Type B pancreatic cell (in vitro differentiated cells): ENCODE data around the gene OR8B8. TPM values are rescaled to one million over a fixed set of nuclear protein-coding genes. Genes with fewer than 3 reads are reported as not detected.
"Not testable (repeated sequence)": the region's sequence is repeated elsewhere in the genome, so short reads cannot be mapped to it uniquely, and the experiment has no call there.

ENCODE experiments used
- DNase-seq: peaks from one replicate; pipeline ENCODE4 v3.0.0; 2021; ENCODE audit warnings: mixed read lengths; ENCODE audit not compliant: unreplicated experiment; ENCODE audit errors: extremely low spot score
- H3K27ac Mint-ChIP-seq: 2 replicates; pipeline ENCODE4 v1.8.0; 2021; ENCODE audit warnings: mild to moderate bottlenecking, mixed read lengths
- H3K27me3 Mint-ChIP-seq: 2 replicates; pipeline ENCODE4 v1.8.0; 2021; ENCODE audit warnings: mixed read lengths
- H3K36me3 Mint-ChIP-seq: 2 replicates; pipeline ENCODE4 v1.8.0; 2021; ENCODE audit warnings: mixed read lengths
- H3K4me1 Mint-ChIP-seq: one replicate; pipeline ENCODE4 v1.8.0; 2021; ENCODE audit warnings: mixed read lengths; ENCODE audit not compliant: unreplicated experiment
- H3K4me3 Mint-ChIP-seq: 2 replicates; pipeline ENCODE4 v1.8.0; 2021; ENCODE audit warnings: mild to moderate bottlenecking, mixed read lengths
- H3K9me3 Mint-ChIP-seq: 2 replicates; pipeline ENCODE4 v1.8.0; 2021; ENCODE audit warnings: mixed read lengths
- CTCF ChIP-seq: fragments of 200-600 bp; sonication (generic); conservative IDR thresholded peaks from 2 replicates; pipeline ENCODE4 v1.5.0; 2021; ENCODE audit warnings: antibody characterized with exemption, mild to moderate bottlenecking
- total RNA-seq: library from RNA; stranded (reverse); gene quantifications from 2 replicates; pipeline ENCODE4 v1.2.1, GENCODE V29; 2021; ENCODE audit warnings: low replicate concordance

Gene OR8B8
- total RNA-seq, 1 donor from 2014 or later = not detected

- no peaks in the 10 kb centered on the region for H3K36me3 Mint-ChIP-seq
- no peaks in the 10 kb centered on the region for H3K4me1 Mint-ChIP-seq
- no peak overlapping the region for H3K4me3 Mint-ChIP-seq
- no peak overlapping the region for H3K27ac Mint-ChIP-seq
- no peak for DNase-seq
- H3K9me3 Mint-ChIP-seq = no peaks in the 10 kb centered on the region
- TF ChIP-seq CTCF = peak; percentile 82
- H3K27me3 Mint-ChIP-seq = peaks cover 29% of the 10 kb centered on the region
Observed at GRCh38 chr11:124415356-124415923, 30.1 kb downstream of the OR8B8 start.

- no peak for DNase-seq
- no peak for TF ChIP-seq CTCF
- H3K27me3 Mint-ChIP-seq = peaks cover 57% of the 10 kb centered on the region
- H3K4me1 Mint-ChIP-seq = no peaks in the 10 kb centered on the region
- no peaks in the 10 kb centered on the region for H3K9me3 Mint-ChIP-seq
- H3K36me3 Mint-ChIP-seq = no peaks in the 10 kb centered on the region
- no peak overlapping the region for H3K4me3 Mint-ChIP-seq
- H3K27ac Mint-ChIP-seq = no peak overlapping the region
Observed at GRCh38 chr11:124409906-124410305, 35.6 kb downstream of the OR8B8 start.

- peaks cover 4% of the 10 kb centered on the region for H3K9me3 Mint-ChIP-seq
- H3K4me3 Mint-ChIP-seq = no peak overlapping the region
- TF ChIP-seq CTCF = no peak
Observed at GRCh38 chr11:124405581-124405980, 39.9 kb downstream of the OR8B8 start.

GRCh38 chr11:124403186-124403585 is 42.3 kb downstream of the OR8B8 start:
- DNase-seq = not testable (repeated sequence)

More at GRCh38 chr11:124405581-124405980, 39.9 kb downstream of the OR8B8 start:
- DNase-seq = no peak
- H3K4me1 Mint-ChIP-seq = peaks cover 3% of the 10 kb centered on the region
- H3K27me3 Mint-ChIP-seq = peaks cover 35% of the 10 kb centered on the region
- no peak overlapping the region for H3K27ac Mint-ChIP-seq
- no peaks in the 10 kb centered on the region for H3K36me3 Mint-ChIP-seq

GRCh38 chr11:124402326-124402922 is 43.1 kb downstream of the OR8B8 start:
- DNase-seq = no peak
- Mint-ChIP-seq H3K4me1 (peaks cover 3% of the 10 kb centered on the region), H3K4me3 (no peak overlapping the region), H3K36me3 (no peaks in the 10 kb centered on the region), H3K27ac (peak overlapping the region; percentile 50), H3K9me3 (peaks cover 4% of the 10 kb centered on the region), H3K27me3 (peaks cover 16% of the 10 kb centered on the region)
- TF ChIP-seq CTCF = peak; percentile 88

More at GRCh38 chr11:124403186-124403585, 42.3 kb downstream of the OR8B8 start:
- H3K9me3 Mint-ChIP-seq, H3K4me3 Mint-ChIP-seq, H3K36me3 Mint-ChIP-seq, H3K27ac Mint-ChIP-seq, H3K4me1 Mint-ChIP-seq: not testable (repeated sequence)
- peaks cover 17% of the 10 kb centered on the region for H3K27me3 Mint-ChIP-seq

- H3K27me3 Mint-ChIP-seq = peaks cover 2% of the 10 kb centered on the region
- H3K27ac Mint-ChIP-seq = no peak within 1 kb of the TSS
- no peak within 1 kb of the TSS for H3K4me3 Mint-ChIP-seq
- H3K36me3 Mint-ChIP-seq = no peaks in the 10 kb centered on the region
- H3K4me1 Mint-ChIP-seq = peaks cover 3% of the 10 kb centered on the region
- no peak for TF ChIP-seq CTCF
- DNase-seq = no peak
- peaks cover 4% of the 10 kb centered on the region for H3K9me3 Mint-ChIP-seq
Observed at GRCh38 chr11:124398924-124399323, 46.6 kb downstream of the OR8B8 start, which contains the start of gene OR8B3. OR8B3 (minus strand) TSS chr11:124399024; CDS start chr11:124397351, 1,673 bp downstream.

GRCh38 chr11:124396847-124397246 is 48.6 kb downstream of the OR8B8 start:
- DNase-seq, H3K27ac Mint-ChIP-seq, H3K36me3 Mint-ChIP-seq: not testable (repeated sequence)

More at GRCh38 chr11:124396847-124397246, 48.6 kb downstream of the OR8B8 start:
- H3K9me3 Mint-ChIP-seq, H3K27me3 Mint-ChIP-seq, H3K4me3 Mint-ChIP-seq, H3K4me1 Mint-ChIP-seq: not testable (repeated sequence)
